WTC11 (cell line): ENCODE results near the gene ULK4. TPM values are rescaled to one million over a fixed set of nuclear protein-coding genes. Genes with fewer than 3 reads are reported as not detected.
"Not testable (repeated sequence)": the region's sequence is repeated elsewhere in the genome, so short reads cannot be mapped to it uniquely, and the experiment has no call there.

ENCODE experiments used
- ATAC-seq: fragments of 200-7000 bp; cut with Tn5 transposase; 2 replicates; pipeline ENCODE4 v1.10.0; 2021; ENCODE audit warnings: mild to moderate bottlenecking, moderate library complexity
- CTCF ChIA-PET: fragments of 300-600 bp; sonication (Branson Sonifier 250); formaldehyde crosslinking; loops from one replicate; lab custom pipeline; 2021; ENCODE audit warnings: antibody characterized with exemption; lab: Charles Lee
- POLR2A ChIA-PET: fragments of 350-600 bp; sonication (Branson Sonifier 250); formaldehyde crosslinking; loops from one replicate; lab custom pipeline; 2021; ENCODE audit warnings: antibody characterized with exemption; lab: Charles Lee
- DNase-seq: peaks from one replicate; pipeline ENCODE4 v3.0.0; 2021; ENCODE audit warnings: low spot score
- H3K27ac Mint-ChIP-seq: 2 replicates; pipeline ENCODE4 v1.8.0; 2021; ENCODE audit warnings: mixed read lengths
- H3K27me3 Mint-ChIP-seq: 2 replicates; pipeline ENCODE4 v1.8.0; 2021; ENCODE audit warnings: low read depth, mild to moderate bottlenecking, moderate library complexity, mixed read lengths
- H3K36me3 Mint-ChIP-seq: 2 replicates; pipeline ENCODE4 v1.8.0; 2021; ENCODE audit warnings: mixed read lengths
- H3K4me1 Mint-ChIP-seq: 2 replicates; pipeline ENCODE4 v1.8.0; 2022; ENCODE audit warnings: mixed read lengths
- H3K4me3 Mint-ChIP-seq: 2 replicates; pipeline ENCODE4 v1.8.0; 2021; ENCODE audit warnings: mild to moderate bottlenecking, moderate library complexity, mixed read lengths
- H3K9me3 Mint-ChIP-seq: 2 replicates; pipeline ENCODE4 v1.8.0; 2021; ENCODE audit warnings: mixed read lengths
- CREB1 ChIP-seq: sonication (generic); formaldehyde crosslinking; IDR thresholded peaks from 2 replicates; pipeline ENCODE4 v1.8.0; 2023; ENCODE audit warnings: mild to moderate bottlenecking, missing genetic modification reagents
- ETV6 ChIP-seq: sonication (generic); formaldehyde crosslinking; IDR thresholded peaks from 2 replicates; pipeline ENCODE4 v1.8.1; 2022; ENCODE audit warnings: mild to moderate bottlenecking, missing genetic modification reagents
- FOXJ3 ChIP-seq: sonication (generic); formaldehyde crosslinking; IDR thresholded peaks from 2 replicates; pipeline ENCODE4 v1.9.0; 2021; ENCODE audit warnings: missing genetic modification reagents, mild to moderate bottlenecking, borderline replicate concordance
- GABPB1 ChIP-seq: sonication (generic); formaldehyde crosslinking; IDR thresholded peaks from 2 replicates; pipeline ENCODE4 v1.8.1; 2023; ENCODE audit warnings: mild to moderate bottlenecking, missing genetic modification reagents
- JUN ChIP-seq: sonication (generic); formaldehyde crosslinking; IDR thresholded peaks from 2 replicates; pipeline ENCODE4 v1.8.0; 2023; ENCODE audit warnings: mild to moderate bottlenecking, missing genetic modification reagents
- MXD4 ChIP-seq: fragments of 250-450 bp; sonication (Bioruptor Pico); IDR thresholded peaks from 2 replicates; pipeline ENCODE4 v1.8.0; 2021; ENCODE audit warnings: mild to moderate bottlenecking, moderate library complexity, borderline replicate concordance
- SMAD3 ChIP-seq: sonication (generic); formaldehyde crosslinking; IDR thresholded peaks from 2 replicates; pipeline ENCODE4 v1.8.0; 2022; ENCODE audit warnings: missing genetic modification reagents, mild to moderate bottlenecking, borderline replicate concordance
- TCF7 ChIP-seq: sonication (generic); formaldehyde crosslinking; IDR thresholded peaks from 2 replicates; pipeline ENCODE4 v1.8.0; 2022; ENCODE audit warnings: mild to moderate bottlenecking, low read depth, missing genetic modification reagents, moderate library complexity
- TEAD4 ChIP-seq: sonication (generic); formaldehyde crosslinking; IDR thresholded peaks from 2 replicates; pipeline ENCODE4 v1.8.0; 2022; ENCODE audit warnings: mild to moderate bottlenecking, missing genetic modification reagents
- TP53 ChIP-seq: sonication (generic); formaldehyde crosslinking; IDR thresholded peaks from 2 replicates; pipeline ENCODE4 v1.8.1; 2023; ENCODE audit warnings: mild to moderate bottlenecking, missing genetic modification reagents
- ZNF138 ChIP-seq: sonication (generic); formaldehyde crosslinking; conservative IDR thresholded peaks from 2 replicates; pipeline ENCODE4 v1.8.1; 2022; ENCODE audit warnings: mild to moderate bottlenecking, moderate library complexity, missing genetic modification reagents
- ZNF263 ChIP-seq: sonication (generic); formaldehyde crosslinking; IDR thresholded peaks from 2 replicates; pipeline ENCODE4 v1.8.1; 2022; ENCODE audit warnings: low read depth, mild to moderate bottlenecking, moderate library complexity, missing genetic modification reagents
- ZNF423 ChIP-seq: fragments of 250-450 bp; sonication (Bioruptor Pico); IDR thresholded peaks from 2 replicates; pipeline ENCODE4 v2.1.2; 2022; ENCODE audit warnings: mild to moderate bottlenecking, moderate library complexity
- total RNA-seq: library from RNA; stranded (reverse); gene quantifications from 3 replicates; pipeline ENCODE4 v1.2.3, GENCODE V29; 2021
- TF ChIP-seq, protein P1 (sequence below): sonication (generic); formaldehyde crosslinking; IDR thresholded peaks from 2 replicates; pipeline ENCODE4 v1.8.1; 2023; ENCODE audit warnings: mild to moderate bottlenecking, missing genetic modification reagents, moderate library complexity
- TF ChIP-seq, protein P2 (sequence below): sonication (generic); formaldehyde crosslinking; IDR thresholded peaks from 2 replicates; pipeline ENCODE4 v1.8.1; 2023; ENCODE audit warnings: mild to moderate bottlenecking, moderate library complexity, missing genetic modification reagents
- TF ChIP-seq, protein P3 (sequence below): fragments of 250-450 bp; sonication (Bioruptor Pico); IDR thresholded peaks from 2 replicates; pipeline ENCODE4 v1.8.0; 2021; ENCODE audit warnings: mild to moderate bottlenecking
- TF ChIP-seq, protein P4 (sequence below): fragments of 250-450 bp; sonication (Bioruptor Pico); conservative IDR thresholded peaks from 2 replicates; pipeline ENCODE4 v1.9.0; 2021; ENCODE audit warnings: mild to moderate bottlenecking
- TF ChIP-seq, protein P5 (sequence below): fragments of 250-450 bp; sonication (Bioruptor Pico); IDR thresholded peaks from 2 replicates; pipeline ENCODE4 v1.9.0; 2021; ENCODE audit warnings: moderate library complexity, mild to moderate bottlenecking, inconsistent platforms, borderline replicate concordance

ULK4 gene
- total RNA-seq, 1 experiment from 2014 or later: 9.2 TPM

DNA sequence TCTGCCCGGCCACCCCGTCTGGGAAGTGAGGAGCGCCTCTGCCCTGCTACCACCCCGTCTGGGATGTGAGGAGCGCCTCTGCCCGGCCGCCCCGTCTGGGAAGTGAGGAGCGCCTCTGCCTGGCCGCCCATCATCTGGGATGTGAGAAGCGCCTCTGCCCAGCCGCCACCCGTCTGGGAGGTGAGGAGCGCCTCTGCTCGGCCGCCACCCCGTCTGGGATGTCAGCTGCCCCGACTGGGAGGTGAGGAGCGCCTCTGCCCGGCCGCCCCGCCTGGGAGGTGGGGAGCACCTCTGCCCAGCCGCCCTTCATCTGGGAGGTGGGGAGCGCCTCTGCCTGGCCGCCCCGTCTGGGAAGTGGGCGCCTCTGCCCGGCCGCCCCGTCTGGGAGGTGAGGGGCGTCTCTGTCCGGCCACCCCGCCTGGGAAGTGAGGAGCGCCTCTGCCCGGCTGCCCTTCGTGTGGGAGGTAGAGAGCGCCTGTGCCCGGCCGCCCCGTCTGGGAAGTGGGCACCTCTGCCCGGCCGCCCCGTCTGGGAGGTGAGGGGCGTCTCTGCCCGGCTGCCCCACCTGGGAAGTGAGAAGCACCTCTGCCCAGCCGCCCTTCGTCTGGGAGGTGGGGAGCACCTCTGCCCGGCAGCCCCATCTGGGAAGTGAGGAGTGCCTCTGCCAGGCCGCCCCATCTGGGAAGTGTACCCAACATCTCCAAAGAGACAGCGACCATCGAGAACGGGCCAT, 120.8 kb downstream of the ULK4 start:
- H3K27ac Mint-ChIP-seq, H3K4me3 Mint-ChIP-seq, ATAC-seq, POLR2A ChIA-PET, H3K27me3 Mint-ChIP-seq, H3K4me1 Mint-ChIP-seq, DNase-seq, CTCF ChIA-PET: not testable (repeated sequence)
- Mint-ChIP-seq H3K9me3 (peaks cover 32% of the 10 kb centered on the region), H3K36me3 (peaks cover 33% of the 10 kb centered on the region)

DNA sequence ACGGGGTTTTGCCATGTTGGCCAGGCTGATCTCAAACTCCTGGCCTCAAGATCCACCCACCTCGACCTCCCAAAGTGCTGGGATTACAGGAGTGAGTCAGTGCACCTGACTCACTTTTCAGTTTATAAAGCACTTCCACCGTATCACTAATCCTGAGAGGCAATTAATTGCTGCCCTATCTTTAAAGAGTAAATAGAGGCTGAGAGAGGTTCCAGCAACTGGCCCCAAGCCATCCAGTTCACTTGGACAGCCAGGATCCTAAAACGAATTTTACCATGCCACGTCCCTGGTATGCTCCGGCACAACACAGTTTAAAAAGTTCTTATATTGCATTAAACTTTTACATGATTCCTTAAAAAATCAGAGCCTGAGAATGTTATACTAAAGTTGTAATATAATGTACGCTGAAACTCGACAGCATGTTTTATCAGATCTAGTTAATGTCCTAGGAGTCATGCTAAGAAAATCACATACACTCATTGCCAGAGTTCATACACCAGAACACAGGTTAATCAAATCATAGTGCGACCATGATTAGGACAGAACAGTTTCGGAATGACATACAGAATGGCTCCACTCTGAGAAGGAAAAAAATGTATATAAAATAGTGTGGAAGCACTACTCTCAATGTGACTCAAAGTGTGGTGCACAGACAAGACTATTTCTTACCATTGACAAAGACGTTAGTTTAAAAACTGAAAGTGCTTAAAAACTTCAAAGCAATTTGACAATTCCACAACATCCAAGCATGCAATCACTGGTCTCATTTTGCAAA, 125.4 kb downstream of the ULK4 start:
- Mint-ChIP-seq H3K27me3 (no peaks in the 10 kb centered on the region), H3K4me3 (no peak overlapping the region), H3K4me1 (no peaks in the 10 kb centered on the region), H3K27ac (no peak overlapping the region), H3K9me3 (peaks cover 28% of the 10 kb centered on the region), H3K36me3 (peaks cover 34% of the 10 kb centered on the region)
- CTCF ChIA-PET: no interaction called here
- ATAC-seq: no peak
- no peak for TF ChIP-seq ZNF263 (CRISPR knock-in tag)
- TF ChIP-seq TCF7 (CRISPR knock-in tag): no peak
- TF ChIP-seq ZNF138 (CRISPR knock-in tag): no peak
- TF ChIP-seq ZNF423 (CRISPR knock-in tag): no peak
- no peak for TF ChIP-seq SMAD3
- TF ChIP-seq, protein P1, sequence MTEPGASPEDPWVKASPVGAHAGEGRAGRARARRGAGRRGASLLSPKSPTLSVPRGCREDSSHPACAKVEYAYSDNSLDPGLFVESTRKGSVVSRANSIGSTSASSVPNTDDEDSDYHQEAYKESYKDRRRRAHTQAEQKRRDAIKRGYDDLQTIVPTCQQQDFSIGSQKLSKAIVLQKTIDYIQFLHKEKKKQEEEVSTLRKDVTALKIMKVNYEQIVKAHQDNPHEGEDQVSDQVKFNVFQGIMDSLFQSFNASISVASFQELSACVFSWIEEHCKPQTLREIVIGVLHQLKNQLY (CRISPR knock-in tag): no peak
- no peak for TF ChIP-seq TEAD4 (CRISPR knock-in tag)
- TF ChIP-seq, protein P2, sequence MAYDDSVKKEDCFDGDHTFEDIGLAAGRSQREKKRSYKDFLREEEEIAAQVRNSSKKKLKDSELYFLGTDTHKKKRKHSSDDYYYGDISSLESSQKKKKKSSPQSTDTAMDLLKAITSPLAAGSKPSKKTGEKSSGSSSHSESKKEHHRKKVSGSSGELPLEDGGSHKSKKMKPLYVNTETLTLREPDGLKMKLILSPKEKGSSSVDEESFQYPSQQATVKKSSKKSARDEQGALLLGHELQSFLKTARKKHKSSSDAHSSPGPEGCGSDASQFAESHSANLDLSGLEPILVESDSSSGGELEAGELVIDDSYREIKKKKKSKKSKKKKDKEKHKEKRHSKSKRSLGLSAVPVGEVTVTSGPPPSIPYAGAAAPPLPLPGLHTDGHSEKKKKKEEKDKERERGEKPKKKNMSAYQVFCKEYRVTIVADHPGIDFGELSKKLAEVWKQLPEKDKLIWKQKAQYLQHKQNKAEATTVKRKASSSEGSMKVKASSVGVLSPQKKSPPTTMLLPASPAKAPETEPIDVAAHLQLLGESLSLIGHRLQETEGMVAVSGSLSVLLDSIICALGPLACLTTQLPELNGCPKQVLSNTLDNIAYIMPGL: no peak
- POLR2A ChIA-PET: no interaction called here
- DNase-seq: no peak

DNA sequence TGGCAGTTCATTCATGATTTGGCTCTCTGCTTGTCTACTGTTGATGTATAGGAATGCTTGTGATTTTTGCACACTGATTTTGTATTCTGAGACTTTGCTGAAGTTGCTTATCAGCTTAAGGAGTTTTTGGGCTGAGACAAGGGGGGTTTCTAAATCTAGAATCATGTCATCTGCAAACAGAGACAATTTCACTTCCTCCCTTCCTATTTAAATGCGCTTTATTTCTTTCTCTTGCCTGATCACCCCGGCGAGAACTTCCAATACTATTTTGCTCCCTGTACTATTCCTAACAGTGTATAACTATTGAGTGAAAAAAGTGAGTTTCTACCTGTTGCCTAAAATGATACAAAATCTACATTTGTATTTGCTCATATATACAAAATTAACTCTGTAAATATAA, 128.3 kb downstream of the ULK4 start:
- H3K4me3 Mint-ChIP-seq: no peak overlapping the region
- ChIA-PET CTCF (no interaction called here), POLR2A (interaction anchor here (0.7 kb wide), 1 partner anchor 471 kb away, joined by 3 read pairs; no protein-coding TSS in a partner anchor)

More for the DNA sequence above, 128.3 kb downstream of the ULK4 start:
- Mint-ChIP-seq H3K27ac (no peak overlapping the region), H3K4me1 (no peaks in the 10 kb centered on the region), H3K27me3 (no peaks in the 10 kb centered on the region), H3K36me3 (peaks cover 35% of the 10 kb centered on the region), H3K9me3 (peaks cover 30% of the 10 kb centered on the region)
- TF ChIP-seq FOXJ3 (CRISPR knock-in tag) (no peak), SMAD3 (no peak), ETV6 (CRISPR knock-in tag) (no peak), GABPB1 (CRISPR knock-in tag) (no peak), CREB1 (CRISPR knock-in tag) (no peak), TP53 (CRISPR knock-in tag) (no peak), JUN (CRISPR knock-in tag) (no peak), MXD4 (no peak)
- TF ChIP-seq, protein P3, sequence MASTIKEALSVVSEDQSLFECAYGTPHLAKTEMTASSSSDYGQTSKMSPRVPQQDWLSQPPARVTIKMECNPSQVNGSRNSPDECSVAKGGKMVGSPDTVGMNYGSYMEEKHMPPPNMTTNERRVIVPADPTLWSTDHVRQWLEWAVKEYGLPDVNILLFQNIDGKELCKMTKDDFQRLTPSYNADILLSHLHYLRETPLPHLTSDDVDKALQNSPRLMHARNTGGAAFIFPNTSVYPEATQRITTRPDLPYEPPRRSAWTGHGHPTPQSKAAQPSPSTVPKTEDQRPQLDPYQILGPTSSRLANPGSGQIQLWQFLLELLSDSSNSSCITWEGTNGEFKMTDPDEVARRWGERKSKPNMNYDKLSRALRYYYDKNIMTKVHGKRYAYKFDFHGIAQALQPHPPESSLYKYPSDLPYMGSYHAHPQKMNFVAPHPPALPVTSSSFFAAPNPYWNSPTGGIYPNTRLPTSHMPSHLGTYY (CRISPR knock-in tag): no peak
- TF ChIP-seq, protein P4, sequence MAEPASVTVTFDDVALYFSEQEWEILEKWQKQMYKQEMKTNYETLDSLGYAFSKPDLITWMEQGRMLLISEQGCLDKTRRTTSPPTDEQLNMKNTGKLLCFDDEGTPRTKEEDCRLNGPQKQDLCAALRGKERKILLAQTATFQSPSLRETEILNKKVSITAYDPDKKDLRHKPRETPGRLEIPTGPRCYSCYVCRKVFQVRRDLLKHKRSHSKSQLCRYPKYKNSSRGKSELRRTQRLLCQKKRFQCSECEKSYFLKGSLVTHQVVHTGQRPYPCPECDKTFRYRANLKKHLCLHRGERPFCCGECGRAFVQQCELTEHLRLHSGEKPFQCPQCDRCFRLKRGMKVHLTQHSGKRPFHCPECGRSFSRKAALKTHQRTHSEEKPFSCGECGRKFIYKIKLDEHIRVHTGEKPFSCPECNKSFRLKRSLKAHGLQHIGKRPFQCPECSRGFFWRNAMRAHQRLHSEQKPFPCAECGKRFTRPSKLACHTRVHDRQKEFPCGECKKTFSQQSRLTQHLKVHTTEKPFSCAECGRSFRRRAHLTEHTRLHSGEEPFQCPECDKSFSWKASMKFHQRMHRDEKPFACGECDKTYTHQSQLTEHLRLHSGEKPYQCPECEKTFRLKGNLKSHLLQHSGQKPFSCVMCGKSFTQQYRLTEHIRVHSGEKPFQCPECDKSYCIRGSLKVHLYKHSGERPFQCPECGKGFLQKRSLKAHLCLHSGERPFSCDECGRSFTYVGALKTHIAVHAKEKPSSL (CRISPR knock-in tag): no peak
- TF ChIP-seq, protein P5, sequence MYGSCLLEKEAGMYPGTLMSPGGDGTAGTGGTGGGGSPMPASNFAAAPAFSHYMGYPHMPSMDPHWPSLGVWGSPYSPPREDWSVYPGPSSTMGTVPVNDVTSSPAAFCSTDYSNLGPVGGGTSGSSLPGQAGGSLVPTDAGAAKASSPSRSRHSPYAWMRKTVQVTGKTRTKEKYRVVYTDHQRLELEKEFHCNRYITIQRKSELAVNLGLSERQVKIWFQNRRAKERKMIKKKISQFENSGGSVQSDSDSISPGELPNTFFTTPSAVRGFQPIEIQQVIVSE (CRISPR knock-in tag): no peak
- DNase-seq (no peak), ATAC-seq (no peak)
